ENCODE data around the gene CDCP1.
"Not testable (repeated sequence)": the region's sequence is repeated elsewhere in the genome, so short reads cannot be mapped to it uniquely, and the experiment has no call there.

The CDCP1 gene

DNA sequence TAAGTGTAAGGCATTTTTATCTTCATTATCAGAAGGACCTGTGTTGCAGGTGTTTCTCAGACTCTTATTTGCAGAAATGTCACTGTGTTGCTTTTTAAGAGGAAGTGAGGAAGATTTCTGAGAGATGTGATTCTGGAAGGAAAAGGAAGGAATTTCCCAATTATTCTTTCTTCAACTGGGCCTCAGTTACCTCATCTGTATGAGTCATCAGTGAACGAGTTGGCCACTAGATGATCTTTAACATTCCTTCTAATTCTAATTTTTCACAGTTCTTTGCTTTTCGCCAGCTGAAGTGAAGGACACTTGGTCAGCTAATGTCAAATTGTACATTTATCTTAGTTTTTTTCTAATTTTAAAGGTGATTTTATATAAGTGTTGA, 91.2 kb downstream of the CDCP1 start:
- ATAC-seq (no peak), DNase-seq (ENCODE audit: low spot score in 2 of 2) (no peak)
- Mint-ChIP-seq H3K27ac (no peak overlapping the region), H3K4me1 (peaks cover 8% of the 10 kb centered on the region), H3K4me3 (no peak overlapping the region), H3K36me3 (no peaks in the 10 kb centered on the region), H3K9me3 (no peaks in the 10 kb centered on the region)

DNA sequence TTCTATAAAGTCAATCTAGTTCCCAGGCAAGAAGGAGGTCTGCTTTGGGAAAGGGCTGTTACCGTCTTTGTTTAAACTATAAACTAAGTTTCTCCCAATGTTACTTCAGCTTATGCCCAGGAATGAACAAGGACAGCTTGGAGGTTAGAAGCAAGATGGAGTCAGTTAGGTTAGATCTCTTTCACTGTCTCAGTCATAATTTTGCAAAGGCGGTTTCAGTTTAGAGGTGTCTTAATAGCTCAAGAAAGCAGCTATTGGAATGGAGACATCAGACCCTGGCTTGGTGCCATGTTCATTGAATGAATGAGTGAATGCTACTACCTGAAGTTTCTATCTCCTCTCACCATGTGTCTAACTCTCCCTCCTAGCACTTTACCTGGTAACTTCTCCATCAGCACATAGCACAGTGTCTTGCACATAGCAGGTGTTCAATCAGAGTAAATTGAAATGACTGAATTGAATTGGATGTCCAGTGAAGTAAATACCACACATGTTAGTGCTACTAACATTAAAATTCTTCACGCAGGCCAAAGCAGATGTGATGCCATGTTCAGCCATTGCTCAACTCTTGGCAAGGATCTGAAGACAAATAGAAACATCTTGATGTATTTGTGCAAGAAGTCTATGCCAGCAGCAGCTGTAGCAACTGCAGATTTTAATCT, 91.9 kb downstream of the CDCP1 start:
- Mint-ChIP-seq H3K9me3 (no peaks in the 10 kb centered on the region), H3K4me3 (no peak overlapping the region), H3K36me3 (no peaks in the 10 kb centered on the region), H3K27ac (no peak overlapping the region), H3K4me1 (peaks cover 8% of the 10 kb centered on the region)
- no peak for DNase-seq (ENCODE audit: low spot score in 2 of 2)
- no peak for ATAC-seq

DNA sequence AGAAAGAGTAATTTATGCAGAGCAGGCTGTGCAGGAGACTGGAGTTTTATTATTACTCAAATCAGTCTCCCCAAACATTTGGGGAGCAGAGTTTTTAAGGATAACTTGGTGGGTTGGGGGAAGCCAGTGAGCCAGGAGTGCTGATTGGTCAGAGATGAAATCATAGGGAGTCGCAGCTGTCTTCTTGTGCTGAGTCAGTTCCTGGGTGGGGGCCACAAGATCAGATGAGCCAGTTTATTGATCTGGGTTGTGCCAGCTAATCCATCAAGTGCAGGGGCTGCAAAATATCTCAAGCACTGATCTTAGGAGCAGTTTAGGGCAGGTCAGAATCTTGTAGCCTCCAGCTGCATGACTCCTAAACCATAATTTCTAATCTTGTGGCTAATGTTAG, 92.4 kb downstream of the CDCP1 start:
- H3K27ac Mint-ChIP-seq; H3K36me3 Mint-ChIP-seq; H3K4me1 Mint-ChIP-seq; H3K9me3 Mint-ChIP-seq; H3K4me3 Mint-ChIP-seq; ATAC-seq; DNase-seq (ENCODE audit: low spot score in 2 of 2): not testable (repeated sequence)

DNA sequence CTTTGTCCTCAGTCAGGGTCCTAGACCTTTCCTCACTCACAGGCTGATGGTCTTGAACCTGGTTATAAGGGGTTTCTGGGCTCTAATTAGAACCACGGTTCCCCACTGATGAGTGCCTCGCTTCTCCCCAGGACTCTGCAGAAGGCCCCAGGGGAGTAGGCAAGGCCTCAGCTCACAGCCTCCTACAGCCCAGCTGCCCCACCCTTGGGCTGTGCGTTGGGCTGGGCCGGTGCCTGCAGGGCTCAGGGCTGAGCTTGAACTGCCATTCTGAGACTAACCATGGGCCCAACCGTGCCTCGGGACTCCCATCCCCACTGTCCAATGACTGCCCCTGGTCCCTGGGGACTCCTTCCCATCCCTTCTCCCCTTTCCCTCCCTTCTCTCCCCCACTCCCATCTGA, 94.5 kb downstream of the CDCP1 start:
- H3K4me1 Mint-ChIP-seq: no peaks in the 10 kb centered on the region
- ATAC-seq (no peak), DNase-seq (ENCODE audit: low spot score in 2 of 2) (no peak)
- no peak overlapping the region for H3K27ac Mint-ChIP-seq
- no peak overlapping the region for H3K4me3 Mint-ChIP-seq
- no peaks in the 10 kb centered on the region for H3K36me3 Mint-ChIP-seq
- H3K9me3 Mint-ChIP-seq: no peaks in the 10 kb centered on the region

DNA sequence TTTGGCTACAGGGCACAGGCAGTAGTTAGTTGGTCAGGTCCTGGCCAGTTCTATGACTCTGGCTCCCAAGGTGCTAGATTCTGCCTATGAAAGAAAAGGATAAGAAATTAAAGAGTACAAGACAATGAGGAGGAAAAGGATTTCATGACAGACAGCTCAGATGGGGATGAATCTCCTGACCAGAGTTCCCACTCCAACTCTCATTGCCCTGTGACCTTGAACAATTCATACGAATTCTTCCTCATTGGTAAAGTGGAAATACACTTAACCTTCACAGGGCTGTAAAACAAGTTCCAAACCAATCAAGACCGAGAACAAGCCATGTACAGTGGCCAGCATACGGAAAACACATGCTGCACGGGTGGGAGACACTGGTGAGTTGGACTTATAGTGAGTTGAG, 96.4 kb downstream of the CDCP1 start:
- Mint-ChIP-seq H3K27ac (no peak overlapping the region), H3K4me3 (no peak overlapping the region), H3K4me1 (no peaks in the 10 kb centered on the region), H3K36me3 (no peaks in the 10 kb centered on the region), H3K9me3 (no peaks in the 10 kb centered on the region)
- ATAC-seq (no peak), DNase-seq (ENCODE audit: low spot score in 2 of 2) (no peak)

DNA sequence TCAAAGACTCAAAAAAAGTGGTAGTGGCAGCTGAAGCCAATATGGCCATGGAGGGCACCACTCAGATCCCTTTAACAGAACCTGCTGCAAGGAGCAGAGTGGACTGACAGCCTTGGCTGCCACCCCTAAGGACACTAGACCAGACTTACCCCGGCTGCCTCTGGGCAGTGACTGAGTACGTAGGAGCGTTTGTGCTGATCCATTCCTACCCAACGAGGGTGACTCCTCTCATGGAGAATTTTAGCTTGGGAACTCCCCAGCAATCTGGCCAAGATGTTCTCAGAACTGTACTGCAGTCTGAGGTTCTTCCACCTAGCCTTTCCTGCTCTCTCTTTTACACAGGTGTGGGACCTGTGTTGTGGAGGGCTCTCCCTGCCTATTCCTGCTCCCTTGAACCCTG, 97.9 kb downstream of the CDCP1 start:
- no peak for ATAC-seq
- no peaks in the 10 kb centered on the region for H3K4me1 Mint-ChIP-seq
- H3K9me3 Mint-ChIP-seq: no peaks in the 10 kb centered on the region

DNA sequence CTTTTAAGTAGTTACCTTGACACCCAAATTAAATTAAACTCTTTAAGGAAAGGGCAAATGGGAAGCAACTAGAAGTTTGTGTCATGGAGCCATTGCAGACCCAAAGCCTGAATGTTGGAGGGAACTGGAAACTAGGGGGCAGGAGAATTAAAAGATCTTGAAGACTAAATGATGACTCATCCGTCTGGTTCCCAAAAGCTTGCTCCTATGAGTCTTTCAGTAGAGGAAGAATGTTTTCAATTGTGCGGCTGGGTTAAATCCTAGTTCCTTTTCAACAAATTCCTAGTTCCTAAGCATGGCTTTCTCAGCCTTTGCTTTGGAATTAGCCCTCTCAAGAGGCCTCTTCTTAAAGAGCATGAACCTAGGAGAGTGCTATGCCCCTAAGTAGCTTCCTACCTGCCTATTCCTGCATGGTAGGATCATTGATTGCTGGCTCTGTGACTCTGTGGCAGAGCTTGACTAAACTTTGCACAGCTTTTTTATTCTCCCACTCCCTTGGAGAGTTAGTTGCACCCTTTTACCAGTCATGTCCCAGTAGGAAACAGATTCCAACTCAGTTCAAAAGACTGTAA, 102.4 kb downstream of the CDCP1 start:
- DNase-seq (ENCODE audit: low spot score in 2 of 2) (no peak), ATAC-seq (no peak)
- Mint-ChIP-seq H3K4me3 (no peak overlapping the region), H3K27ac (no peak overlapping the region), H3K4me1 (no peaks in the 10 kb centered on the region), H3K36me3 (no peaks in the 10 kb centered on the region), H3K9me3 (no peaks in the 10 kb centered on the region)

More for the DNA sequence above, 97.9 kb downstream of the CDCP1 start:
- Mint-ChIP-seq H3K36me3 (no peaks in the 10 kb centered on the region), H3K27ac (no peak overlapping the region), H3K4me3 (no peak overlapping the region)
- no peak for DNase-seq (ENCODE audit: low spot score in 2 of 2)

DNA sequence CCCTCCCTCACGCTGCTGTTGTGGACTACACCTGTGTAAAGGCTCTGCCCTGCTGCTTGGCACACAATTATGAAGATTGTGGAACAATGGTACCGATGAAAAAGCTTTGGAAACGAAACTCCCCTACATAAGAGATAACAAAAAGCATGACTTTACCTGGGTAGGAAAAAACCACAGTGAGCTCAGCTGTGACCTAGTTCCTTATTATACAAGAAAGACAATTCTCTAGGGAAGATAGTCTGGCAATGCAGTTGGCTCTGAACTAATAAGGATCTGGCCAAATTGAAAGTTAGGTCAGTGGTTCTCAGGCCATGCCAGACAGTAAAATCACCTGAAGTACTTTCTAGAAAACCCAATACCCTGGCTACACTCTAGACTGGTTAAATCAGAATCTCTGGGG, 104.0 kb downstream of the CDCP1 start:
- DNase-seq (ENCODE audit: low spot score in 2 of 2): no peak
- H3K4me3 Mint-ChIP-seq: no peak overlapping the region
- ATAC-seq: no peak
- H3K27ac Mint-ChIP-seq: no peak overlapping the region
- H3K4me1 Mint-ChIP-seq: no peaks in the 10 kb centered on the region
- H3K36me3 Mint-ChIP-seq: no peaks in the 10 kb centered on the region
- H3K9me3 Mint-ChIP-seq: no peaks in the 10 kb centered on the region

DNA sequence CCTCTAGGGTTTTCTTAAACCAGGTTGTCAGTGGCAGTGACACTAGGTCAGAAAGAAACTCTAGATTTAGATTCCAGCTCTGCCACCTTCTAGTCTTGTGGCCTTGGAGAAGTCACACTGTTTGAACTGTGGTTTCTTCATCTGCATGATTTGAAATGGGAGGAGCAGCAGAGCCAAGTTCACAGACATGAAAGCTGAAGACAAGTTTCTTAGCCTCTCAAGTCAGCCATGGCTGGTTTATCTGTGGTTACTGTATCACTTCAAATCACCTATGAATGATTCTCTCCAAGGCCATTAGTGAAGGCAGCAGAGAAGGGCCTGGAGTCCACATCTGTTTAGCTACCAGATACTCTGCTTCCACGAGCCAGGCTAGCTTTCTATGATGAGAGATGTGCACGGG, 104.5 kb downstream of the CDCP1 start:
- Mint-ChIP-seq H3K9me3 (no peaks in the 10 kb centered on the region), H3K36me3 (no peaks in the 10 kb centered on the region), H3K4me3 (no peak overlapping the region), H3K27ac (no peak overlapping the region), H3K4me1 (no peaks in the 10 kb centered on the region)
- DNase-seq (ENCODE audit: low spot score in 2 of 2) (no peak), ATAC-seq (no peak)

DNA sequence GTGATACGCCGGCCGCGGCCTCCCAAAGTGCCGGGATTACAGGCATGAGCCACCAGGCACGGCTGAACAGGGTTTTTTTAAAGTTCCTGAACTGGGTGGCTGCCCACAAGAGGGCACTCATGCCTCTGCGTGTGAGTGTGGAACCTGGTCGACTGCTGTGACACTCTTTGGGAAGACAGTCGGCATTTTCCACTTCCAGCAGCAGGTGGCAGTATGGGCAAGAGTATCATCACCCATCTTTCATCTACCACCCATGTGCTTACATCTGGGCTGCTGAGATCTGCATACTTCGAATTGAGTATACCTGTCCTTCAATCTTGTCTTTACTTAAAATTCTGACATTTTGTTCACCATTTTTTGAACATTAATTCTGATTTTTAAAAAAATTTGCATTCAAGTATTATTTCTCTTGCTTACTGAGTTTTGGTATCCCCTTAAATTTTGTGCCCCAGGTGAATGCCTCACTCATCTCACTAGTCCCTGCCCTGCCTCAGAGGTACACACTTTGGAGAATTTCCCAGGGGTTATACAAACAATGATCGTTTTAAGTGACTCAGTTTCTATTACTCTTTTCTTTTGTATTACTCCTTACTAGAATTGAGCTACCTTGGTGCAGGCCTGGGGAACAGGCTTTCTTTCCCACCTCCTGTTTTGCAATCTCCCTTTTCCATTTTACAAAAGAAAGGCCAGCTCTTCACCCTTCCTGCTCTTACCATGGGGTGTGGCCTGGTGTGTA, 108.3 kb downstream of the CDCP1 start:
- Mint-ChIP-seq H3K4me3 (peak overlapping the region; percentile 60), H3K9me3 (no peaks in the 10 kb centered on the region), H3K27ac (no peak overlapping the region), H3K4me1 (peaks cover 32% of the 10 kb centered on the region), H3K36me3 (no peaks in the 10 kb centered on the region)
- DNase-seq (ENCODE audit: low spot score in 2 of 2): peak; percentile 81 to 92
- ATAC-seq: peak; percentile 88

DNA sequence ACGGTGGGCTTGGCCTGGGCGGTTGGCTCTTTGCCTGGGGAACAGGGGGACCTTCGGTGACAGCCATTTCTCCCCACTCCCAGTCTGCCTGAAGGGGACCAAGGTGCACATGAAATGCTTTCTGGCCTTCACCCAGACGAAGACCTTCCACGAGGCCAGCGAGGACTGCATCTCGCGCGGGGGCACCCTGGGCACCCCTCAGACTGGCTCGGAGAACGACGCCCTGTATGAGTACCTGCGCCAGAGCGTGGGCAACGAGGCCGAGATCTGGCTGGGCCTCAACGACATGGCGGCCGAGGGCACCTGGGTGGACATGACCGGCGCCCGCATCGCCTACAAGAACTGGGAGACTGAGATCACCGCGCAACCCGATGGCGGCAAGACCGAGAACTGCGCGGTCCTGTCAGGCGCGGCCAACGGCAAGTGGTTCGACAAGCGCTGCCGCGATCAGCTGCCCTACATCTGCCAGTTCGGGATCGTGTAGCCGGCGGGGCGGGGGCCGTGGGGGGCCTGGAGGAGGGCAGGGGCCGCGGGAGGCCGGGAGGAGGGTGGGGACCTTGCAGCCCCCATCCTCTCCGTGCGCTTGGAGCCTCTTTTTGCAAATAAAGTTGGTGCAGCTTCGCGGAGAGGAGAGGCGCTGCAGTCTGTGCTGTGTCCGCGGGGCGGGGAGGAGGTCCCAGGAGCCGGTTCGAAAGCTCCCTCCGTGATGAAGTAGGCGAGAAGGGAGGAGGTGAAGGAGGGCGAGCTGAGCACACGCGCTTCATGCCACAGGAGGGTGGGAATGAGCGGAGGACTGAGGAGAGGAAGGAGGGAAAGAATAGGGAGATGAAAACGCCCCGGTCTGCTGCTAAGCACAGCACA, 110.5 kb downstream of the CDCP1 start:
- ATAC-seq: no peak
- Mint-ChIP-seq H3K9me3 (no peaks in the 10 kb centered on the region), H3K4me3 (peak overlapping the region; percentile 60), H3K36me3 (no peaks in the 10 kb centered on the region), H3K4me1 (peaks cover 32% of the 10 kb centered on the region), H3K27ac (no peak overlapping the region)
- DNase-seq (ENCODE audit: low spot score in 2 of 2): no peak

DNA sequence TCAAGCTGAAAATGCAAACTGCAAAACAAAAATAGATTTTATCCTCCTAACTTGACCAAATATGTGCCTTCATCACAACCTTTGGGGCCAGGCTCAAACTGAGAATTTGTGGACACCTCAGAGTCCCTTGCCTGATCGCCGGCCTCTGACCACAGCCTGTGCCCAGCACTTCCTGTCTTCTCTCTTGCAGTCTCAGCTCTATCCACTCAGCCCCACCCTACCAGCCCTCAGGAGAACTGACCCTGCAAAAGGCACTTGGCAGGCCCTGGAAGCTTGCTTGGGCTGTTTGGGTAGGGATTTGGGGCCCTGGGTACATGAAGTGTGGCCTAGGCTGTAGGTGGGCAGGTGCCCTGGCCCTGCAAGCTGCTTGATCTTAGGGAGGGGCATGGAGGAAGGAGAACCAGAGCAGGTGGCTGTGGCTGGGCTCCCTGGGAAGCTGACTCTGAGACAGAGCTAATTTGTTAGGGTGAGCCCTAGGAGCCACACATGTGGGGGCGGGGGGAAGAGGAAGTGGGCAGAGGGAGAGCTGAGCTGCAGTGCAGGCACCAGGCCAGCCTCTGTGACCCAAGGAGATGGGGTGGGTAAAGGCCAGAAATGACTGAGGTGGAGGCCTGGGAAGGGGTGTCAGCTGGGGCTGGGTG, 111.4 kb downstream of the CDCP1 start:
- H3K27ac Mint-ChIP-seq: no peak overlapping the region
- peak overlapping the region; percentile 60 for H3K4me3 Mint-ChIP-seq
- peak in 1 of 2 donors; percentile 68 for DNase-seq (ENCODE audit: low spot score in 2 of 2)
- H3K4me1 Mint-ChIP-seq: peaks cover 32% of the 10 kb centered on the region
- peak; percentile 61 for ATAC-seq
- H3K9me3 Mint-ChIP-seq: no peaks in the 10 kb centered on the region
- no peaks in the 10 kb centered on the region for H3K36me3 Mint-ChIP-seq

DNA sequence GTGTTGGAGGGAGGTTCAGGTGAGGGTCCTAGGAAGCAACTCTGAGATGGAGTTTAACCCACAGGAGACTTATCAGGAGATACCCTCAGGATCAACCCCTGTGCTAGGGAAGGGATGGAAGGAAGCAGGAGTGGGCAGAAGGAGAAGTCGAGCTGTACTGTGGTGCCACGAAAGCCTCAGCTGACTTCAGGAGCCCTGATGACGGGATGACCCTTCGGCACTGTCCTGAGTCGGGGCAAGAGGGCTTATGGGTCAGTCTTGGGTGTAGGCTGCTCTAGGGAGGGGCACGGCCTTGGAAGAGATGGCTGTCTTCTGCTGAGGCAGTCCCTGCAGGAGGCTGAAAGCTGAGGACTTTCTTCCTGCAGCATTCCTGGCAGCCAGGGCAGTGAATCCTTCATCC, 112.4 kb downstream of the CDCP1 start:
- no peaks in the 10 kb centered on the region for H3K9me3 Mint-ChIP-seq
- no peak overlapping the region for H3K4me3 Mint-ChIP-seq
- H3K36me3 Mint-ChIP-seq: no peaks in the 10 kb centered on the region
- no peak overlapping the region for H3K27ac Mint-ChIP-seq
- DNase-seq (ENCODE audit: low spot score in 2 of 2) (no peak), ATAC-seq (no peak)
- H3K4me1 Mint-ChIP-seq: peaks cover 32% of the 10 kb centered on the region
